CD4-positive, alpha-beta T cell (primary cell): ENCODE data around the gene TRIM44. TPM values are rescaled to one million over a fixed set of nuclear protein-coding genes. Genes with fewer than 3 reads are reported as not detected.

Experiments used
- ATAC-seq: fragments of 200-7000 bp; cut with Tn5 transposase; one replicate; pipeline ENCODE4 v1.10.0; 2022; ENCODE audit warnings: mild to moderate bottlenecking; ENCODE audit not compliant: poor library complexity
- CTCF ChIA-PET: fragments of 350-600 bp; sonication (Branson Sonifier 250); formaldehyde crosslinking; loops from one replicate; lab custom pipeline; 2021; ENCODE audit warnings: antibody characterized with exemption, inconsistent platforms; lab: Charles Lee
- POLR2A ChIA-PET: fragments of 350-600 bp; sonication (Branson Sonifier 250); formaldehyde crosslinking; loops from one replicate; lab custom pipeline; 2021; ENCODE audit warnings: antibody characterized with exemption, inconsistent platforms; lab: Charles Lee
- DNase-seq, 14 experiments: peaks; one replicate each; pipeline ENCODE4 v3.0.0-alpha.2; 2013 to 2020; ENCODE audit warnings: mixed read lengths in 2 of 14
- H3K27ac ChIP-seq, 2 donors: one replicate each; pipeline versions ENCODE4 v1.5.1 to v1.7.0; 2013; ENCODE audit warnings: low read length in 2 of 2, low read depth in 1 of 2, mild to moderate bottlenecking in 1 of 2
- H3K27me3 ChIP-seq, 2 experiments: 1 replicate in 1 of 2; 2 replicates in 1 of 2; pipeline versions ENCODE4 v1.6.1 to v1.7.0; 2013; ENCODE audit warnings: low read length in 2 of 2, control low read depth in 1 of 2, mild to moderate bottlenecking in 1 of 2, moderate library complexity in 1 of 2; ENCODE audit not compliant: insufficient read depth in 2 of 2, control insufficient read depth in 1 of 2
- H3K36me3 ChIP-seq: one replicate; pipeline ENCODE4 v1.6.1; 2013; ENCODE audit warnings: low read length, control low read depth; ENCODE audit not compliant: insufficient read depth
- H3K4me1 ChIP-seq: one replicate; pipeline ENCODE4 v1.6.1; 2013; ENCODE audit warnings: low read length, control low read depth; ENCODE audit not compliant: insufficient read depth
- H3K4me3 ChIP-seq: one replicate; pipeline ENCODE4 v1.5.1; 2013; ENCODE audit warnings: mild to moderate bottlenecking, low read length, moderate library complexity
- H3K9me3 ChIP-seq, 2 experiments: 1 replicate in 1 of 2; 2 replicates in 1 of 2; pipeline versions ENCODE4 v1.6.1 to v1.7.0; 2013; ENCODE audit warnings: low read length in 2 of 2, mild to moderate bottlenecking in 2 of 2, control low read depth in 1 of 2, moderate library complexity in 1 of 2; ENCODE audit not compliant: control insufficient read depth in 1 of 2, insufficient read depth in 1 of 2
- H3K27ac Mint-ChIP-seq: one replicate; pipeline ENCODE4 v1.8.0; 2020; ENCODE audit warnings: mixed read lengths
- H3K27me3 Mint-ChIP-seq: one replicate; pipeline ENCODE4 v1.8.0; 2021; ENCODE audit warnings: mixed read lengths
- H3K36me3 Mint-ChIP-seq: one replicate; pipeline ENCODE4 v1.8.0; 2021; ENCODE audit warnings: low read depth, mixed read lengths
- H3K4me1 Mint-ChIP-seq: one replicate; pipeline ENCODE4 v1.8.0; 2021; ENCODE audit warnings: low read depth, mixed read lengths
- H3K4me3 Mint-ChIP-seq: one replicate; pipeline ENCODE4 v1.8.0; 2020; ENCODE audit warnings: mild to moderate bottlenecking, mixed read lengths
- H3K9me3 Mint-ChIP-seq: one replicate; pipeline ENCODE4 v1.8.0; 2020; ENCODE audit warnings: mixed read lengths
- CTCF ChIP-seq: fragments of 200-600 bp; IDR thresholded peaks from one replicate; pipeline ENCODE4 v1.8.0; 2022; ENCODE audit warnings: antibody characterized with exemption, mild to moderate bottlenecking
- intact Hi-C, 2 experiments: fragments of 100-400 bp; cut with DNase I in 1 of 2; cut with micrococcal nuclease in 1 of 2; formaldehyde crosslinking; loops; one replicate each; pipeline versions ENCODE4 v1.15.1 to v1.9.0; 2023 to 2025; cut with DNase I, micrococcal nuclease
- total RNA-seq, 174 experiments: library from RNA in 2 of 174; stranded (reverse) in 2 of 174; gene quantifications; one replicate each; pipeline ENCODE4 v1.2.3 and lab custom pipeline; 2021 to 2026

TRIM44 gene
- total RNA-seq, 2 experiments from 2014 or later = 32.1 to 36.7 TPM

GRCh38 chr11:35792148-35792845 is 129.7 kb downstream of the TRIM44 start:
- ChIA-PET POLR2A (no interaction called here), CTCF (interaction anchor here (0.6 to 2.1 kb wide), 2 partner anchors 30 to 60 kb away, joined by 4 to 6 read pairs; no protein-coding TSS in a partner anchor)
- no peaks in the 10 kb centered on the region for H3K27me3 ChIP-seq
- intact Hi-C loops = no loop called here
- no peaks in the 10 kb centered on the region for H3K9me3 ChIP-seq
- H3K4me3 ChIP-seq = no peak overlapping the region
- no peaks in the 10 kb centered on the region for H3K9me3 Mint-ChIP-seq
- DNase-seq (no peak), ATAC-seq (no peak)
- no peak overlapping the region for H3K4me3 Mint-ChIP-seq
- no peak overlapping the region for H3K27ac Mint-ChIP-seq
- no peak for TF ChIP-seq CTCF
- peaks cover 27% of the 10 kb centered on the region for H3K36me3 Mint-ChIP-seq
- no peak overlapping the region for H3K27ac ChIP-seq
- no peaks in the 10 kb centered on the region for H3K27me3 Mint-ChIP-seq
- H3K4me1 Mint-ChIP-seq = peaks cover 45% of the 10 kb centered on the region
- H3K36me3 ChIP-seq = peaks cover 2% of the 10 kb centered on the region
- H3K4me1 ChIP-seq = no peaks in the 10 kb centered on the region

DNA sequence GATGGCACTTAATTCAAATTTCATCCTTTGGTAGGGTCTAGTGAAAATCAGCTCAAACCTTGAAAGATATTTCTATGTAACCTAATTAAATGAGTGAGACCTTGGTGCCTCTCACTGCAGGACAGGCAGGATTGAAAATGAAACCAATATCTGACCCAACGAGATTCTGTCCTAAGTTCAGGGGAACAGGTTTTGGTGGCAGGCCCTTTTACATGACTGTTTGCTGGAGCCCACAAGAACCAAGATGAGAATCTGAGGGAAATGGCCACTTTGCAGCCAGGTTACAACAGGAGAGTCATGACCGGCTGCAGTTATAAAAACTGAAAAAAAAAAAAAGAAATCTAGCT is 130.2 kb downstream of the TRIM44 start:
- H3K9me3 ChIP-seq = no peaks in the 10 kb centered on the region
- peaks cover 45% of the 10 kb centered on the region for H3K4me1 Mint-ChIP-seq
- H3K4me1 ChIP-seq = no peaks in the 10 kb centered on the region
- DNase-seq (no peak), ATAC-seq (no peak)
- H3K27ac Mint-ChIP-seq = no peak overlapping the region
- POLR2A ChIA-PET = no interaction called here
- TF ChIP-seq CTCF = no peak
- H3K4me3 Mint-ChIP-seq = no peak overlapping the region
- intact Hi-C loops = no loop called here
- H3K36me3 Mint-ChIP-seq = peaks cover 33% of the 10 kb centered on the region
- H3K36me3 ChIP-seq = peaks cover 2% of the 10 kb centered on the region
- no peaks in the 10 kb centered on the region for H3K27me3 Mint-ChIP-seq
- H3K27ac ChIP-seq = no peak overlapping the region
- H3K9me3 Mint-ChIP-seq = no peaks in the 10 kb centered on the region
- no peaks in the 10 kb centered on the region for H3K27me3 ChIP-seq
- CTCF ChIA-PET = interaction anchor here (2.1 kb wide), 1 partner anchor 29 kb away, joined by 6 read pairs; no protein-coding TSS in a partner anchor
- H3K4me3 ChIP-seq = no peak overlapping the region

- Mint-ChIP-seq H3K9me3 (no peaks in the 10 kb centered on the region), H3K4me1 (peaks cover 35% of the 10 kb centered on the region), H3K27me3 (no peaks in the 10 kb centered on the region), H3K4me3 (no peak overlapping the region), H3K27ac (no peak overlapping the region), H3K36me3 (peaks cover 38% of the 10 kb centered on the region)
- Histone ChIP-seq H3K36me3 (peaks cover 2% of the 10 kb centered on the region), H3K27ac (no peak overlapping the region), H3K9me3 (no peaks in the 10 kb centered on the region), H3K4me1 (no peaks in the 10 kb centered on the region), H3K4me3 (no peak overlapping the region), H3K27me3 (no peaks in the 10 kb centered on the region)
- intact Hi-C loops = no loop called here
- DNase-seq = no peak
- no peak for TF ChIP-seq CTCF
- ChIA-PET CTCF (interaction anchor here (1.1 kb wide), 1 partner anchor 28 kb away, joined by 4 read pairs; no protein-coding TSS in a partner anchor), POLR2A (no interaction called here)
- ATAC-seq = no peak
Observed at GRCh38 chr11:35794333-35794732, 131.8 kb downstream of the TRIM44 start.
